Measurements from ENCODE around the gene DCP1A.

DNA sequence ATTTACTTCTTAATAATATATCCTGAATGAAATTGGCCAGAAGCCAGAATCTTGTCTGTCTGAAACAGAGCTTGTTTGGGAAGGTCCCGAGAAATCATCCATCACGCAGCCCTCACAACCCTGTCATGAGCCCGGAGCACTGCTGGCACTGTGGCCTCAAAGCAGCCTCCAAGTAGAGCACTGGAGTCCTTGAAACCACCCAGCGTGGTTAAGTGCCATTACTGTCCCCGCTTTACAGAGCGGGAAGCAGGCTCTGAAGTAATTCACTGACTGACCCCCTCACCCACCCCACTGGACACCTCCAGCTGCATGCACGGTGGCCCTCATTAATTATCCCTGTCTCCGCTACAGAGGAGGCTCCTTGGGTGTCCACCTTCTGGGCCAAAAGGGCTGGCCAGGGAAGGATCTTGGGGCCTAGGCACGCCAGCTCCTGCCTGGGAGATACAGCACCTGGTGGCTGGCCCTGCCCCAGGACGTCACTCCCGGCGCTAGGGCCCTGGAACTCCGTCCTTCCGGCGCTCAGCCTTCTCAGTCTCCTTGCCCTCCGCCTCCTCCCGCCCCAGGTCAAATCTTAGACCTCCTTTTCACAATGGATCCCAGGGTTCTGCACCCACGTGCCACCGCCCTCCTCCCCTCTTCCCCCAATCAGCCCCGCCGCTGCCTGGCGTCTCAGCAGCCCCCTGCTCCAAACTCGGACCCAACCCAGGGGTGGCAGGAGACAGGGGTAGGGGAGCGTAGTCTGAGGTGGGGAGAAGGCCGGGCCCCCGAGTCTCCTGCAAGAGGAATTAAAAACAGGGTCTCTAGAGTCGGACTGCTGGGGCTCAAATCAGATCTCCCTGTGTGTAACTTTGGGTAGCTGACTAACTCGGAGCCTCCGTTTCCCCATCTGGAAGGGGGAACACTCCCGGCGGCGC lies 92.6 kb downstream of the DCP1A start:
- TF ChIP-seq EP300 (IDR thresholded peaks at IDR 0.05): no peak
- TF ChIP-seq, protein P1, sequence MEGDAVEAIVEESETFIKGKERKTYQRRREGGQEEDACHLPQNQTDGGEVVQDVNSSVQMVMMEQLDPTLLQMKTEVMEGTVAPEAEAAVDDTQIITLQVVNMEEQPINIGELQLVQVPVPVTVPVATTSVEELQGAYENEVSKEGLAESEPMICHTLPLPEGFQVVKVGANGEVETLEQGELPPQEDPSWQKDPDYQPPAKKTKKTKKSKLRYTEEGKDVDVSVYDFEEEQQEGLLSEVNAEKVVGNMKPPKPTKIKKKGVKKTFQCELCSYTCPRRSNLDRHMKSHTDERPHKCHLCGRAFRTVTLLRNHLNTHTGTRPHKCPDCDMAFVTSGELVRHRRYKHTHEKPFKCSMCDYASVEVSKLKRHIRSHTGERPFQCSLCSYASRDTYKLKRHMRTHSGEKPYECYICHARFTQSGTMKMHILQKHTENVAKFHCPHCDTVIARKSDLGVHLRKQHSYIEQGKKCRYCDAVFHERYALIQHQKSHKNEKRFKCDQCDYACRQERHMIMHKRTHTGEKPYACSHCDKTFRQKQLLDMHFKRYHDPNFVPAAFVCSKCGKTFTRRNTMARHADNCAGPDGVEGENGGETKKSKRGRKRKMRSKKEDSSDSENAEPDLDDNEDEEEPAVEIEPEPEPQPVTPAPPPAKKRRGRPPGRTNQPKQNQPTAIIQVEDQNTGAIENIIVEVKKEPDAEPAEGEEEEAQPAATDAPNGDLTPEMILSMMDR (IDR thresholded peaks at IDR 0.05): no peak

Data from ovary (tissue), 3 donors.